HG03095 (cell line): Measurements from ENCODE around the gene FLNC.

Source experiments
- ATAC-seq: cut with Tn5 transposase; IDR thresholded peaks from one replicate; pipeline ENCODE4 v1.9.1; 2021; ENCODE audit warnings: moderate library complexity; ENCODE audit not compliant: unreplicated experiment

The FLNC gene

DNA sequence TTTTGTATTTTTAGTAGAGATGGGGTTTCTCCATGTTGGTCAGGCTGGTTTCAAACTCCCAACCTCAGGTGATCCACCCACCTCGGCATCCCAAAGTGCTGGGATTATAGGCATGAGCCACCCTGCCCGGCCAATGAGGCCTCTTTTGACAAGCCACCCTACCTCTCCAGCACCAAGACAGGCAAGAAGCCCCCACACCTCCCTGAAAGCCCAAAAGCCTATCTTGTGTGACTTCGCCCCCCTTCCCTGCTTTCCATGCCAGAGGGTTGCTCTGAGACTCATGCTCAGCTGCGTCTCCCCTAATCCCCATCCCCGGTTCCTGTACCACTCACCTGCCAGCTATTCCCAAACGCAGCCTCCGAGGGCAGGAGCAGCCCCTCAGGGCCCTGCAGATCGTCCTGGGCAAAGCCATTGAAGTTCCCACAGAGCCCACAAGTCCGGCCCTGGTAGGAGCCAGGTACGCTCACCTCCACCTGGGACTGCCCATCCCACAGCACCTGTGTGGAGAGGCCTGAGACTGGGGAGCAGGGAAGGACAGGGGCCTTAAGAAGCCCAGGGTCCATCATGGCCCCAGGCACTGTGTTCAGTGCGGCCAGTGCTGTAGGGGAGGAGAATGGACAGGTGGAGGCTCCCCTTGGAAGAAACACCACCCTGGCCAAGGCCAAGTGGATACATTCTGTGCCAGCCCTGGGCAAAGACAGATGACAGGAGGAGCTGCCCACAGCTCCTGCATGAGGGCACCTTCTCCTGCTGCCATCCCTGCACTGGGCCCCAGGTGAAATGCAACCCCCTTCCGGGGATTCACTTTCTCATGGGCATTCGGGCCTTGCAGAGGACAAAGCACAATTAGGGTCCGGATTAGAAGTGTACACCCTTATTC lies 48.3 kb downstream of the FLNC start:
- no peak for ATAC-seq

DNA sequence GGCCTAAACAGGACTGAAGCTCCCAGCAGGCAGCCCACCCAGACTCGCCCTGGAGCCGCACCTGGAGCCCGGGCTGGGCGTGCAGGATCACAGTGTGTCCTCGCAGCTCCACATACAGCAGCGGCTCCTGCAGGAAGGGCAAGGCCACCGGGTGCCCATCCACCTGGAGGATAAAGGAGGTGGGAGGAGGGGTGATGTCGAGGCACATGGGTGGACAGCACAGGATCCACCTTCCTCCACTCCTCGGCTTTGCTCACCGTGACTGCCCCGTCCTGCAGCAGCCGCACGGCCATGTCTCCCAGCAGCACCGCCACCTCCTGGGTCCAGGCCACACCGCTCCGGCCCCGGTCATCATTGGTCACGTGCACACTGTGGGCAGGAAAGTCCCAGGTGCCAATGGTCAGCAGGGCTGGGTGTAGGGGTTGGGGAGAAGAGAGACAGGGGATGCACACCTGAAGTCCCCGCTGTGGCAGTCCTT lies 49.3 kb downstream of the FLNC start:
- no peak for ATAC-seq

DNA sequence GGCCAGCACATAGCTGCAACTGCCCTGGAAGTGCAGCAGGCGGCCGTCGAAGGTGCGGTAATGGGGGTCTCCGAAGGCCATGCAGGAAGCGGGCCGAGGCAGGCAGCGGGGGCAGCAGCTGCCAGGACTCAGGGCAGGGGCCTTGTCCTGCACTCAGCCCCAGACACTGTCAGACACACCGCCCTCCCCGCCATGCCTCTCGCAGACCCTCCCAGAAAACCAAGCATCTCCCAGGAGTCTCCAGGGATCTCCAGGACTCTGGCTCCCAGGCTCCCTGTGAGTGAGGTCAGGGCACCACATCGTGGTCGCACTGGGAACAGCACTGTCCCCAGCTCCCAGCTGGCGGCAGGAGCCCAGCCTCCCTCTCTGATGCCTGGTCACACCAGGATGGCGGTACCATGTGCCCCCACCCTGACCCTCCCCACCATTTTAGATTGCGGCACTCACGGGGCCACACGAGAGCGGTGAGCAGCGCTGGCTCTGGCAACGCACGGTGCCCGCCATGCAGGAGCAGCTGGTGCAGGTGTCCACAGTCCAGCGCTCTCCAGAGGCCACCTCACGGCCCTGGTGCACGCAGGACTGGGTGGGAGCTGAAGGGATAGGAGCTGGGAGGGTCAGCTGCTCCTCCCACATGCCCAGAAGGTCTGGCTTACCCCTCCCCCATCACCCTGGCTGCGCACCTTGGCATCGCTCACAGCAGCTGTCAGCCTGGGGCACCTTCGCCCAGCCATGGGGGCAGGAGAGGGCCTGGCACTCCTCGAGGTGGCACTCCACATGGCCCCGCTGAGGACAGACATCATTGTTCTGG lies 49.9 kb downstream of the FLNC start:
- ATAC-seq, result no peak

DNA sequence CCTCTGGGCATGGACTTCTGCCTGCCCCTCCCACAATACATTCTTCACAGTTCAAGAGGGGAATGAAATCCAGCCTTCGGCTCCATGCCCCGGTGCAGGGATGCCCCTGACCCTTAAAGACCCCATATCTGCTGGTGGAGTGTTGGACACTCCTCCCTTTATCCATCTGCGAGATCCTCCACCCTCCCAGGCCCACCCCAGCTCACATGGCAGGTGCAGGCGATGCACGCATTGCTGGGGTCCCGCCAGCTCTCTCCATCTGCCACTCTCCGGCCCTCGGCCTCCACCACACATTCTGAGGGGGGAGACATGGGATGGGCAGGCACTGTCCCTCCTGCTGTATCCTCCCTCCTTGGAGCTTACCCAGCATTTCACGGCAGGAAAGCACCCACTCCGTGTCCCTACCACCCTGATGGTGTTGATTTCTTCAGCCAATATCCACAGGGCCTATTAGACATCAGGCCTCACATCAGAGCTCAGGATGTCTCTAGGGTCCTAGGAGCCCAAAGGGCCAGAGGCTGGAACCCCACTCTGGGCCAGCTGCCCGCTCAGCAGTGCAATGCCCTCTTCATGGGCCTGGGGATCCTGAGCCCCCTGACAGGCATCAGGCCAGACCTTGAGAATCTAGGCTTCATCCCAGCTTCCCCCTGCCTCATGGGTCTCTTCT lies 50.7 kb downstream of the FLNC start:
- ATAC-seq, result no peak

DNA sequence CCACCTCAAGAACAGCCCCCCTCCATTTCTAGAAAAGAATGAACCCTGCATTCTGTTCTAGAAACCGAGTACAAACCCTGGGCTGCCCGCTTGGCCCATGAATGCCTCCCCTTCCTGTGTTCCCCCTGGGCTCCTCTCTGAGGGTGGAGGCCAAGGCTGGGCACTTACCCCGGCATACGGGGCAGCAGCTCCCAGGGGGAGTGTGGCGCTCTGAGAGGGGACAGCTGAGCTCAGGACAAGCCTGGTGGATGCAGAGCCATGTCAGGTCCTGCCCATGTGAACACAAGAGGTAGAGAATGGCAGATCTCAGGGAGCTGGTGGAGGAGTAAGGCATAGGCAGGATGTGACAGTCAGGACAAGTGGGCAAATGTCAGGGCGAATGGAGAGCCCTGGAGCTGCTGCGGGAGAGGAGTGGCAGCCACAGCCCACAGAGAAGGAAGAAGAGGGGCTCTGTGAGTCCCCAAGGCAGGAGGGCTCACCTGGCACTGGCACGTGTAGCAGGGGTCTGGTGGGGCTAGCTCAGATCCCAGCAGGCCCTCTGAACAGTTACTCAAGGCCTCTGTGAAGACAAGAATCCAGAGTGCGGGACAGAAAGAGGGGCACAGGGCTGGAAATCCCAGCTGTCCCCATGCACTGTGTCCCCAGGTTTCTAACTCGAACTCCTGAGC lies 51.4 kb downstream of the FLNC start:
- no peak for ATAC-seq

DNA sequence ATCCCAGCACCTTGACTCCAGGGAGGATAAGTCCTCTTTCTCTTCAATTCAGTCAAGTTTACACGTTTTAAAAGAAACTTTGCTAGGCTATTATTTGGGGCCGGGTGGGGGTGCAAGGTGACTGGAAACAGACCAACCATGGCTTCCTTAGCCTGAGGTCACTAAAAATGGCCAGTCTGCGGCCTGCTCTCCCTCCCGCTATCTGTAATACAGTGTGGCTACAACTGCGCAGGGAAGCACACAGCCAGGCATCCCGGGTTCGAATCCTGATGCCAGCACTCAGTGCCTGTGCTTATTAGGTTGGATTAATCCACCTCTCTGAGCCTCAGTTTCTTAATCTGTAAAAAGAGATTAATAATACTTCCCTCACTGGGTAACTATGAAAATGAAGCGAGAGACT lies 51.9 kb downstream of the FLNC start:
- no peak for ATAC-seq

DNA sequence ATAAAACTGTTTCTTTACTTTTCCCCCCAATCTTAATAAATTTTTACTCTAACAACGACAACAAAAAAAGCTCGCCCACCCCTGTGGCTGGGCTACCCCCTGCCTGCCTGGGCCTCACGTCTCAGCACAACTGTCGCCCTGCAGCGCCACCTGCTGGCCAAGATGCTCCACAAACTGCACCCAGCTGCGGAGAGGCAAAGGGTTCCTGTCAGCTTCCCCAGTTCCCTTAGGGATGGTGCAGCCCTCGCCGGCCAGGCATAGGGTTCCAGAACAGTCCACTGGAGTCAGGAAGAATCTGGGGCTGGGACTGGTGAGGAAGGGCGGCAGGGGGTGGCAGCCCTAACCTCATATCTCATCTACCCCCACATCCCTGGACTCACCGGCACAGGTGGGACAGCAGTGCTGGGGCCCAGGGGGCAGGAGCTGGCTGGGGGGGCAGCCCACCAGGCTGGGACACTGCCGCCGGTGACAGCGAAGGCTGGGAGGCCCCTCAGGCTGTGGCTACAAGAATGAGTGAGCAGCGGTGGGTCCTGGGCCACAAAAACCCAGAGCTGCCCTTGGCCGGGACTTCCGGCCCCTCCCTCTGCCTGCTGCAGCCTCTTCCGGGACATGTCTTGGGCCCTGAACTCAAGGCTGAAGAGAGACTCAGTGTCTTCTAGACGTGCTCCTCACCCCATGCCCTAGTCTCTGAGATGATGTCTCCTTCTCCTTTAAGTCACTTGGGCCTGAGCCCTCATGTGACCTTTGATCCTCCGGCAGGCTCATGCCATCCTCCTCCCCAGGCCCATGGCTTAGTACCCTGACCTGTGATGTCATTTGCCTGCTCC lies 53.6 kb downstream of the FLNC start:
- ATAC-seq, result peak; percentile 82

DNA sequence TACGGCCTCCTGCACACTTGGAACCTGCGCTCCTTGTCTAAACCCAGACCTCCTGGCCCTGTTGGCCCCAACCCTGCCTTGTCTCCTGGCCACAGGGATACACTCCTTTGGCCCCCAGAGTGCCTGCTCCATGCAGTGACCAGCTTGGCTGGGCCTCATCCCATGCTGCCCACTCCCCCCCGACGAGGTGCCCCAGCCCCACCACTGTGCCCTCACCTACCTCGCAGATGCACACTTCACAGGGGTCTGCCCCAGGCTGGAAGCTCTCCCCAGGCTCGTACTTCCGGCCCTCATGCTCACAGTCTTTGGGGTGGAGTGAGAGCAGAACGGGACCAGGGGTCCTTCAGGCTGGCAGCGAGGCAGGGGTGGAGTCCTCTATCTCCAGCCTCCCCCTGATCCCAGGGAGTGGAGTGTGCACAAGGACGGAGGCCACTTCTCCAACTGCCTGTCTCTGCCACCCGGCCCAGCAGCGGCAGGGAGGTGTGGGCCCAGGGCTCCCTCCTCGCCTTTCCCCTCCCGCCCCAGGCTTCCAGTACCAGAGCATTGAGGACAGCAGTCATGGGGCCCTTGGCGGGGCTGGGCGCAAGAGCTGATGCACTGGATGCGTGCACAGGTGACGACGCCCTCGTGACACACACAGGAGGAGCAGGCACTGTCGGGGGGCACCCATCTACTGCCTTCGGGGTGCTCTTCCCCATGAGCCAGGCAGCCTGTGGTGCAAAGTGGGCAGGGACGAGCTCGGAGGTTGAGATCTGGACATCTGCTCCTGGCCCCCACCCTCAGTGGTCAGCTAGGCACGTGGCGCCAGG lies 54.6 kb downstream of the FLNC start:
- ATAC-seq, result no peak

DNA sequence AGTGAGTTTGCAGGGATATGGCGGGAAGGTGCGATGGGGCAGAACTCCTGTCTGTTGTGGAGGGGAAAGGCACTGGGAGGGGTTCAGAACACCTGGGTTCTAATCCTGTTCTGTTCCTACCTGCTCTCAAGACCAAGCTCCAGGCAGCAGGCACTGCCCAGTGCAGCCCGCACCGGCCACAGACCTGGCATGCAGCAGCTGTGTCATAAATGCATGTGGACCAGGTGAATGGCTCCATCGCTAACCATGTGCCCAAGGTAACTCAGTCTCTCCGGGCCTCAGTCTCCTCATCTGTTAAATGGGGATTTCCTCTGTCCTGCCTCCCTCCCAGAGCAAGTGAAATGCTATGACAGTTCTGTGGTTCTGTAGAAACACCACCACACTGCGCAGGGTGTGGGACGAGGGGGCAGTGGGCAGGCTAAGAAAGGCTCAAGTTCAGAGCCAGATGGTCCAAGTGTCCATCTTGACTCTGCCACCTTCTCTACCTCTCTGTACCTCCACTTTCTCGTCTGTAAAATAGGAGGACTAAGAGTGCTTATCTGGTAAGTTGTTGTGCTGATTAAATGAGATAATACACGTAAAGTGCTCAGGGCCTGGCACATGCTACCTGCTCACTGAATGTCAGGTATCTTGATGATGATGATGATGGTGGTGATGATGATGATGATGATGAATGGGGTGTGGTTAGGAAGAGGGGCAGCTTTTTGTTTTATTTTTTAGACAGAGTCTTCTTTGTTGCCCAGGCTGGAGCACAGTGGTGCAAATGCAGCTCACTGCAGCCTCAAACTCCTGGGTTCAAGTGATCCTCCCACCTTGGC lies 55.4 kb downstream of the FLNC start:
- ATAC-seq, result no peak

DNA sequence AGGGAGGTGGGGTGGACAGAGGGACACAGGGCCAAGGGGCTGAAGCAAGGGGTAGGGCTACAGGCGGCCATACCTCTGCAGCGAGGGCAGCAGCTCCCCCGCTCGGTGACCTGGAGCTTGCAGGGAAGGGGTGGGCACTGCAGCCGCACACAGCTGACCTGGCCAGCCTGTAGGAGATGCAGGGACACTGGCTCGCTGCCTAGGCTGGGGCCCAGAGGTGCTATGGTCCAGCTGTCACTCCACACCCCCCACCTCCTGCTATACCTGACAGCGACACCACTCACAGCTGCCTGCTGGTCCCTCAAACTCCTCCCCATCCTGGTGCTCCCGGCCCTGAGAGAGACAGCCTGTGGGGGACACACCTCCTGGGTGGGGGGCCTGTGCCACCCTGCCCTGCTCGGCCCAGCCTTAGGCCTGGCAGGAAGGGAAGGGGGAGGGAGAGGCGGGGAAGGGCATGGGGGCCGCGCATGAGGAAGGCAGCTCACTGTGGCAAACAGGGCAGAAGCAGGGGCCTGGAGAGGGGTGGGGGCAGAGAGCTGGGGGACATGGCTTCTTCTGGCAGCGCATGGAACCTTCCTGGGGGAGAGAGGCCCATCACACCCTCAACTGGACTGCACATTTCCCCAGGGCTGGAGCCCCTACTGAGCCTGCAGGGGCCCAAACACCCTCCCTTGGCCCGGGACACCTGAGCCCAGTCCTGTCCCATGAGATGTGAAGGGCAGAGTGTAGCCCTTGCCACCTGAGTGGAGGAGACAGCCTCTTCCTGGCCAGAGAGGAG lies 56.4 kb downstream of the FLNC start:
- ATAC-seq, result no peak

DNA sequence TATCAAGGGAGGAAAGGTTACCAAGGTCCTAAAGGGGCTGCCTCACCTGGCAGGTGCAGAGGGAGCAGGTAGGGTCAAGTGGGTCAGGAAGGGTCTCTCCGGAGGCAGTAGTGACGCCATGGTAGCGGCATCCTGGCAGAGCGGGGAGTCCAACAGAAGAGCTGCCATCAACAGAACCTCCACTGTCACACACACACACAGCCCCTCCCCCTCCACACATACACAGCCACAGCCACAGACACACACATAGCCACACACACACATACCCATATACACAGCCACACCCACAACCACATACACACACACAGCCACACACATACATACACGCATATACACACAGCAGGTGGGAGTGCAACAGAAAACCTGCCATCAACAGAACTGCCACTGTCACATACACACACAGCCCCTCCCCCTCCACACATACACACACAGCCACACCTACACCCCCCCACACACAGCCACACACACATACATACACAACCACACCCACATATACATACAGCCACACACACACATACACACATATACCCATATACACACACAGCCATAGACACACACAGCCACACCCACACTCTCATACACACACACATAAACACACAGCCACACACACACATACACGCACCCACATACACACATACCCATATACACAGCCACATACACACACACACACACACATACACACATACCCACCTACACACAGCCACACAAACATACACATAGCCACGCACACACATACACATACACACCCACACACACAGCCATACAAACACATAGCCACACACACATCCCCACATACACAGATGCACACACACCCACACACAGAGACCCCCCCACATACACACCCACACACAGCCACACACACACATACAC lies 57.2 kb downstream of the FLNC start:
- ATAC-seq, result no peak

DNA sequence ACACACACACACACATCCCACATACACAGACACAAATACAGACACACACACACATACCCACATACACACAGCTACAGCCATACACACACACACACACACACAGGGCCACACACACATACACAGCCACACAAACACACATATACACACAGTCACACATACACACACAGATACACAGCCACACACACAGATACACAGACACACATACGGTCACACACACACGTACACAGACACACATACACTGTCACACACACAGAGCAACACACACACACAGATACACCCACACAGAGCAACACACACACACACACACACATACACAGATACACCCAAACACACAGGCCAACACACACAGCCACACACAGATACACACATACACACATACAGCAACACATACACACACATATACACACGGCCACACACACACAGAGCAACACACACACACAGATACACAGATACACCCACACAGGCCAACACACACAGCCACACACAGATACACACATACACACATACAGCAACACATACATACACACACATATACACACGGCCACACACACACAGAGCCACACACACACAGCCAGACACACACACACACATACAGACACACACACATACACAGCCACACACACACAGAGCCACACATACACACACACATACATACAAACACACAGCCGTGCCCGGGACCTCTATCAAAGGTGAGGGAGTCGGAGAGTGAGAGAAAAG lies 58.0 kb downstream of the FLNC start:
- ATAC-seq, result no peak

DNA sequence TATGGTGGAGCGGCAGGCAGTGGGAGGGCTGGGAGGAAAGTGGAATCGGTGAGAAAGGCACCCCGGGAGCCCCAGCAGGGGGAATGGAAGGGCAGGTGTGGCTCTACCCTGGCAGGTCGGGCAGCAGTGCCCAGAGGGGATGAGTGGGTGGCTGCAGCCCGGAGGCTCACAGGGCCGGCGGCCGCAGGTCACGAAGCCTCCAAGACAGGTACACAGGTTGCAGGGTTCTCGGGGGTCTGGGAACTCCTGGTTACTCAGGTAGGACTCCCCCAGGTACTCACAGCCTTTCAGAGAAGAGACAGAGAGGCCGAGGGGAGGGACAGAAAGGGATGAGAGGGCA lies 58.5 kb downstream of the FLNC start:
- no peak for ATAC-seq

DNA sequence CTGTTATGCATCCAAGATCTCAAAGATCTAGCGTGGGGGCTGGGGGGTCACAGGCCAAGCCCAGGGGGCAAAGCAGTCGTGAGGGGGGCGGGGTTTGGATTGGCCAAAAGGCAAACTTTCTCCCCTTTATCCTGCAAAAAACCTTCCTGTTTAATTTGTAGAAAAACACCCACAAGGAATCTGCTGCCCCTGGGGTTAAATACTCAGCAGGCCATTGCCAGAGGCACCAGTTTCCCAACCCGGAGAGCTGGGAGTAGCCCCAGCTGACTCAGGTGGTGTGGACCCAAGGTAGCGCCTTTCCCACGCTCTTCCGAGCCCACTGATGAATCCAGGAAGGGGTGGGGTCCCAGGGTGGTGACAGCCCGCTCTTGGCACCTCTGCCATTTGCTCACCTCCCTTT lies 58.9 kb downstream of the FLNC start:
- ATAC-seq, result no peak

DNA sequence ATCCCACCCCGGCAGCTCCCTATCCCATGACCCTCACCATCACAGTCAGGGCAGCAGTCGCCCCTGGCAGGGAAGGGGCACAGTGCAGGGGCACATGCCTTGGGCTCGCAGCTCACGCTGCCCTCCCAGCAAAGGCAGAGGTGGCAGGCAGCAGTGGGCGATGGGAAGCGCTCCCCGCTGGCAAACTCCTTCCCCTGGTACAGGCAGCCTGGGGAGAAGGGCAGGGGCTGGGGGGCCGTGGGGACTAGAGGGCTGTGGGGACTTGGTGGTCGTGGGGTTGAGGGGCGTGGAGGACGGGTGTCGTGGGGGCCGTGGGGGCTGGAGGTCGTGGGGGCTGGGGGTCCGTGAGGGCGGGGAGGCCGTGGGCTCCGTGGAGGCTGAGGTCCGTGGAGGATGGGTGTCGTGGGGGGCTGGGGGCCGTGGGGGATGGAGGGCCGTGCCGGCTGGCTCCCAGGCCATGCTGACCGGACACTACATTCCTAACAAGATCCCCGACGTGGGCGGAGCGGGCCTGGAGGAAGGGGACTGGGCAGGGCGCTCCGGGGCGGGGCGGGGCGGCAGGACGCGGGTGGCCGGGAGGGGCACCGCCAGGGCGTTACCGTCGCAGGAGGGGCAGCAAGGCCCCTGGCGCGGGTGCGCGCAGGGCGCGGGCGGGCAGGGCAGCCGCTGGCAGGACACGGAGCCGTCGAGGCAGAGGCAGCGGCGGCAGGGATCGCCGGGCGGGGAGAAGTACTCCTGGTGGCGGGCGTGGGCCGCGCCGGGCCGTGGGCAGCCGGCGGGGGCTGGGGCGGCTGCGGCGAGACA lies 60.3 kb downstream of the FLNC start:
- no peak for ATAC-seq
